Activated naive CD4-positive, alpha-beta T cell treated with Interleukin-2 at 50 U/mL for 16 hours (primary cell): Measurements from ENCODE around the gene GTF3C5.
A peak's percentile ranks its signal among the peaks of the same experiment; 100 is the strongest.

Experiments
- DNase-seq: peaks from one replicate; pipeline ENCODE4 v3.0.0-alpha.2; 2020

Gene GTF3C5

GRCh38 chr9:133094842-133095393, 64.1 kb downstream of the GTF3C5 start:
- no peak for DNase-seq

DNA sequence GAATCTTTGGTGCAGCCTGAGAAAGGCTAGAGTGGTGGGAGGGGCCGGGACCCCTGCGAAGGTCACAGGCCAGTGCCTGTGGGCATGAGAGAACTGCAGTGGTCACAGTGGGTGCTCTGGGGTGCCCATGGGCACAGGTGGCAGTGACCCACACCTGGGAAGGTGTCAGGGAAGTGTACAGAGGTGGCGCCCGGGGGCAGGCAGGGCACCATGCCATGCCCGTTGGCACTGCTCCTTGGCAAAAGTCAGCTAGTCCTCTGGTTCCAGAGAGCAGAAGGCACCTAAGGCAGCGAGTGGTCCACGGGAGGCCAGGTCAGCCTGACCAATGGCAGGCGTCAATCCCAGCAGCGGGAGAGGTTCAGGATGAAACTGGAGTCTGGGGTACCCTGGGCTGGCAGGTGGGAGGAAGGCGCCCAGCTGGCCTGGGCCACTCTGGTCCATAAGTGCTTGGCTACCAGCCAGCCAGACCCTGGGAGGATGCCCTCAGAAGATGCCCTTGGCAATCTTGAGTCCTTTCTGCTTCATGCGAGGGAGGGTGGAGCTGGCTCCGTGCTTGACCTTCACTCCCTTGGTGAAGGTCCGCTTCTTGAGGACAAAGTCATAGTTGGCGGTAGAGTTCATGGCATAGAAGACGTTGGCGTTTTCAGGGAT, 67.4 kb downstream of the GTF3C5 start:
- no peak for DNase-seq

- DNase-seq, result no peak
These were observed 68.1 kb downstream of the GTF3C5 start for GRCh38 chr9:133098871-133099270.

DNA sequence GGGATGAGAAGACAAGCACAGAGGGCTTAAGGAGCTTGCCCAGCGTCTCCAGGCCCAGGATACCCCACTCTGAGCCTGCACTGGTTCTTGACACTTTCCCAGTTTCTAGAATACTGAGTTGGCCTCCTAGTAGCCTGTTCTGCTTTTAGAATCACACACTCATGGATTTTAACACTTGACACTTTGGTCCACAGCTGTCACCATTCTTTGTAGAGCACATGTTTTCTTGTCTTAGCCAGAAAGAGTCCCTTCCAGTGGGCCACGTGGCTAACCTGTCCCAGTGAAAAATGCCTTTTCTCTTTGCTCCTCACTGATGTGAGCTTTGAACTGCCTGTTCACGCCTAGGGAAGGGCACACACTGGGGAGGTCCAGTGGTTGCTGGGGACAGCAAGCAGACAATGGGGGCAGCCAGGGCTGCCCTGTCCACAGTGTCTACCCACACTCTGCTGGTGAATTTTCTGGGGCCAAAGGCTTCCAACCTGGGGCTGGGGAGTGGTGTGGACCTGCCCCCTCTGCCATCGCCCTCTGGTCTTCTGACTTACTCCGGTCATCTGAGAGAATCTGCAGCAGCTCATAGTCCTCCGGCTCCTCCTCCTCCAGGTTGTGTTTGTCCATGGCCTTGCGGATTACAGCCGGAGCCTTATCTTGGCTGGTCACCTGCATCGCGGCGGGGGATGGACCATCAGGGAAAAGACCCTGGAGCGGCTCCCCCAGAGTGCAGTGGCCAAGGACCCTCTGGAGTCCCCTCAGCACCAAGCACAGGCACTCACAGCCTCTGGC, 69.1 kb downstream of the GTF3C5 start:
- DNase-seq, result no peak

- DNase-seq, result no peak
These were observed 69.9 kb downstream of the GTF3C5 start for GRCh38 chr9:133100506-133101355.

DNA sequence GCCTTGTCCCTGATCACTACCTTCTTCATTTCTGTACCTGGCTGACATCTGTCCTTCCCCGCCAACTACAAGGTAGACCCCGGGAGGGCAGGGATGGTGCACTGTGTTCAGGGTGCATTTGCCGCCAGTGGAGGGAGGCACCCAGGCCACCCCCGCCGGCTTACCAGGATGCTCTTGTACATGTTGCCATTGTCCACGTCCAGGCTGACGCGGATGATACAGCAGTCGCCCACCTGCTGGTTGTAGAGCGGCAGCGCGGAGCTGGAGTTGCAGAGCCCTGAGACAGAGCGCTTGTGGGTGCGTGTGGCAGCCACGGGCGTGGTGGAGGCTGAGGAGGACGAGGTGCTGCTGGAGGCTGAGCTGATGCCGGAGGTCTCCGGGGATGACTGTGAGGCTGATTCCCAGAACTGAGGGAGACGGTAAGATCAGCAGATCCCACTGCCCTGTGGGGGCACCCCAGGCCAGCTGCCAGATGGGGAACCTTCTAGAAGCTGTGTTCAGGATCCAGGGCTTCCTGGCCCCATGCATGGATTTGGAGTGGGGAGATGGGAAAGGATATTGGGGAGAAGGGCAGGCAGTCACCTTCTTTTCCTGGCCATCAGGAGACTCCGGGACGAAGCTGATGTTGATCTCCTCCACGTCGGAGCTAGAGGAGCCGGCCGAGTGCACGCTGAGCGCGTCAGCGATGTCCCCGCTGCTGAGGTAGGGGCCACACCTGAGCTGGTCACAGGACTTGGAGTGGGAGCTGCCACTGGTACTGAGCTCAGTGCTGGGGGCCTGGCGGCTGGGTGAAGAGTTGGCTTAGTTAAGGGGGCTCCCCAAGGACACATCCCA, 70.8 kb downstream of the GTF3C5 start:
- no peak for DNase-seq

DNA sequence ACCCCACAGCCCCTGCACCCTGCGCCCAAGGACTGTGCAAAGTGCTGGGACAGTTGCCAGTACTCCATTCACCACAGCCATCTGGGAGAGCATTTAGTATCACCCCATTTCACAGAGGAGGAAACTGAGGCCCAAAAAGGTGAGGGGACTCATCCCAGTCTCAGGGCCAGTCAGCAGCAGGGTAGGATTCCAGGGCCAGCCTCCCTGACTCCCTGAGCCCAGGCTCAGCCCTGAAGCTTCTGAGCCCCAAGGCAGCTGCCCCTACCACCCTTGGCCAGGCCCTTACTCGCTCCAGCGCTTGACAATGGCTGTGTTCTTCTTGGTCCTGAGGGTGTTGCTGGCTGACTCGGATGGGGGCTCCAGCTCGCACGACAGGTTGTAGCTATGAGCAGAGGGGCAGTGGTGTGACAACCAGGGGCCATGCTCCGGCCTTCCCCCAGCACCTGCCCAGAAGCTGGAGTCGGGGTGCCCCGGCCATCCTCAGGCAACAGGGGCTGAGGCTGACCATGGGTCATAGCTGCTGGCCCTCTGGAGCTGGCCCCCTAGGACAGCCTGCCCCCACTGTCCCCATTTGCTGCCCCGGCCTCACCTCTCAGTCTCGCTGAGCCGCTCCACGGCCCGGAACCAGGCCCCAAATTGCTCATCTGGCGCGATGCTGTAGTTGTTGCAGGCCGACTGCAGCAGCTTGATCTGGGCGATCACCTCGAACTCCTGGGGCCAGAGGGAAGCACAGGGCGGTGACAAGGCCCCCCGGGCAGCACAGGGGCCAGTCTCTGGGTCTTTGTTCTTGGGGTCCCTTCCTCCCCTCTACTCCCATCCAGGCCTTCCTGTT, 71.6 kb downstream of the GTF3C5 start:
- DNase-seq, result no peak

DNA sequence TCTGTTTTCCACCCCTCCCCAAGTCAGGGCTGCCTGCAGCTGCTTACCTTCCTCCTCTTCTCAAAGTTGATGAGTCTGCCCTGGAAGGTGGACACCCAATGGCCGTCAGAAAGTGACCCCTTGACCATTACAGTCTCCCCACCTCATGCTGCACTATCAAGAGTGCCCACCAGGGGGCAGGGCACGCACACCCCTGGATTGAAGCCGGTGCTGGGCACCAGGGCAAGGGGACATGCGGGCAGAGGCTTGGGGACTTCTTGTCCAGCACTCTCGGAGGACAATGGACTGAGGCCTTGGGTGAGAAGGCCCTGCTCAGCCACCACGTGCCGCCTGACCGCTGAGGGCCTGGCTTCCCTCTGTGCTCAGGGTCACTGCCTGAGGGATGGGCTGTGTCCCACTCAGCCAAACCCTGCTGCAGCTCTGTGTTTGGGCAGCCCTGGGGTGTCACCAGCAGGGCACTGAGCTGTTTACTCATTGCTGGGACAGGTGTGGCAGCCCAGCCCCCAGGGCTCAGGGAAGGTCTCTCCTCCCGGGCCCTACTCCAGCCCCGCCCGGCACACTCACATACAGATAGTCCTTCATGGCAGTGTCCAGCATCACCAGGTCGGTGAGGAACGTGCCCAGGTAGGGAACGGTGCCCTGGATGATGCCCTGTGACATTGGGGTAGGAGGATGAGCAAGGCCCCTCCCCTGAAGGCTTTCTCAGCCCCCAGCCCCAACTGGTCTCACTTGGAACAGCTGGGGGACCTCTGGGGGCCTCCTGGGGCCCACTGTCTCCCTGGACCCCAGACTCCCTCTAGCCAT, 72.6 kb downstream of the GTF3C5 start:
- DNase-seq, result peak; percentile 59

- DNase-seq, result no peak
These were observed 73.2 kb downstream of the GTF3C5 start for GRCh38 chr9:133103987-133104505.

DNA sequence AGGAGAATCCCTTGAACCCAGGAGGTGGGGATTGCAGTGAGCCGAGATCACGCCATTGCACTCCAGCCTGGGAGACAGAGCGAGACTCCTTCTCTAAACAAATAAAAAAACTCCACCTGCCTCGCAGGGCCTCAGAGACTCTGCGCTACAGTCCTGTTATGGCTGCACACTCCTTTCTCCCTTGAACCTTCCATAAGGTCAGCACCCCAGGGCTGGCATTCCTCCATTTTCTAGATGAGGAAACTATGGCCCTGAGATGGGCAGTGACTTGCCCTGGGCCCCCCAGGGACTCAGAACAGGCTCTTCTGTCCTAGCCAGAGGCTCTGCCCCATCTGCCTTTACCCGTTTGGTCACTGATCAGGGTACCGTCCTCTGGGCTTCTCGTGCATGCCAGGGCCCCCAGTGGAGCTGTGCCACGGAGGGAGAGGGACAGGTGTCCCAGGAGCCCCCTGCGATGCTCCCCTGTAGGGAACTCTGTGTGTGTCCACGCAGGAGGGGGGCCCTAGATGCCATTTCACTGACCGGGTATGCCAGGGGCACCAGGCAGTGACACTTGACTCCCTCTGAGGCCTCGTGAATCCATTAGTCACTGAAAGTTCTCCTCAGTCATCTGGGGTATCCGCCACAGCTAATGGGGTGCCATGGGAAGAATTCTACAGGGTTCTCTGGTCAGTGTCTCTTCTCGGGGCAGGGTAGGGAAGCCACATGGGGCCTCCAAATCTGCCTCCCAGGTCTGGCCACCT, 74.1 kb downstream of the GTF3C5 start:
- no peak for DNase-seq

GRCh38 chr9:133105461-133105770, 74.6 kb downstream of the GTF3C5 start:
- no peak for DNase-seq

DNA sequence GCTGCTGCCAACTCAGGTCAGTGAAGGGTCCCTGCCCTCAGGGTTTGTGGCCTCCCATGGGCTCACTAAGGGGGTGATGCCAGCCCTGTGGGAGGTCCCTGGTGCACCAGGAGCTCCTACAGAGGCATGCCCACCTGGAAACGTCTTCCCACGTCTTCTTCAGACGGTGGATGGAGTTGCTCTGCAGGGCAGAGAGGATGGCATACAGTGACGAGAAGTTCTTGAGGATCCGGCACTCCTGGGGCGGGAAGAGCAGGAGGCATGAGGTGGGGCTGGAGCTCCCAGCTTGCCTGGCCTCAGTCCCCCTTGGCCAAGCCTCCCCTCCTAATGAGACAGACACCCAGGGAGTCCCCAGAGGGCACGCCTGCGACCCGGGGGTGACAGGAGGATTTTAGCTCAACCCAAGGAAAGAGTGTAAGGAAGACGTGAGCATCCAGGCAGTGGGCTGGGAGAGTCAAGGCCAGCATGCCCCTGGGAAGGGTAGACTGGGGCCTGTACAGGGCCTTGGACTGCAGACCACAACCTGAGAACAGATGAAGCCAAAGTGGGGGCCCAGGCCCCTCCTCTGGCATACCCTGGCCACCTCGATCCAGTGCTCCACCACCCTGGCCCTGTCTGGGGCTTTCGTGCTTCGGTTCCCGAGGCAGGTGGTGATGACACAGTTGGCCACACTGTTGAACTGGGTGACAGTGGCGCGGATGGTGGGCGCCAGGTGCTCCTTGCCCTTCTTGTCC, 75.9 kb downstream of the GTF3C5 start:
- no peak for DNase-seq

DNA sequence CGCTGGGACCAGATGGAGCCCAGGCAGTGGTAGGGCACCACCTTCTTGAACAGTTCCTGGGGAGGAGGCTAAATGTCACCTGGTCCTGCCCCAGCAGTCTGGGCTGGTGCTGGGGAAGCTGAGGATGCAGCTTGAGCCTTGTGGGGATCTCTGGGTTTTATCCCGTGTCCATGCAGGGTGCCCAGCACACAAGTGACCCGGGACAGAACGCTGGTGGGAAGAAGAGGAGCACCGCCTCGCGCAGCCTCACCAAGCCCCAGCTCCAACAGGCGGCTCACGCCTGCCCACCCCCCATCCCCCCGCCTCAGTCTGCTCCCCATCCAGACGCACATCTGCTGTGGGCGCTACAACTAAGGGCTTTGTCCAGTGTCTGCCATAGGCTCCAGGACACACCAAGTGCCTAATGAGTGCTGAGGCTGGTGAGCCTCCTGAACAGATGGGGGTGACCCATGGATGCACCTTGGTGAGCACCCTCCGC, 76.5 kb downstream of the GTF3C5 start:
- no peak for DNase-seq
